ENCODE data around the gene FAM219B. TPM values are rescaled to one million over a fixed set of nuclear protein-coding genes. Genes with fewer than 3 reads are reported as not detected.
"Not testable (repeated sequence)": the region's sequence is repeated elsewhere in the genome, so short reads cannot be mapped to it uniquely, and the experiment has no call there.

FAM219B gene
- total RNA-seq, 1 experiment from 2014 or later: 23.2 TPM

- peaks cover 12% of the 10 kb centered on the region for H3K4me1 ChIP-seq (replicated peaks)
- peaks cover 50% of the 10 kb centered on the region for H3K36me3 ChIP-seq
- H3K9me3 ChIP-seq (replicated peaks); H3K4me3 ChIP-seq; H3K27ac ChIP-seq; H3K27me3 ChIP-seq (replicated peaks); DNase-seq (ENCODE audit: low read depth in 1 of 2, low spot score in 2 of 2): not testable (repeated sequence)
Measured at GRCh38 chr15:74894383-74894782, 12.3 kb downstream of the FAM219B start.

GRCh38 chr15:74893627-74894026, 13.0 kb downstream of the FAM219B start:
- no peaks in the 10 kb centered on the region for H3K27me3 ChIP-seq (replicated peaks)

GRCh38 chr15:74892931-74893330, 13.7 kb downstream of the FAM219B start:
- no peaks in the 10 kb centered on the region for H3K9me3 ChIP-seq (replicated peaks)
- H3K36me3 ChIP-seq: peaks cover 44% of the 10 kb centered on the region
- H3K4me3 ChIP-seq: no peak overlapping the region
- no peak overlapping the region for H3K27ac ChIP-seq
- H3K4me1 ChIP-seq (replicated peaks): peaks cover 13% of the 10 kb centered on the region
- no peaks in the 10 kb centered on the region for H3K27me3 ChIP-seq (replicated peaks)
- DNase-seq (ENCODE audit: low read depth in 1 of 2, low spot score in 2 of 2): no peak

More at GRCh38 chr15:74893627-74894026, 13.0 kb downstream of the FAM219B start:
- H3K4me1 ChIP-seq (replicated peaks): peaks cover 13% of the 10 kb centered on the region
- H3K9me3 ChIP-seq (replicated peaks): no peaks in the 10 kb centered on the region
- no peak for DNase-seq (ENCODE audit: low read depth in 1 of 2, low spot score in 2 of 2)
- no peak overlapping the region for H3K27ac ChIP-seq
- H3K4me3 ChIP-seq: no peak overlapping the region
- peaks cover 46% of the 10 kb centered on the region for H3K36me3 ChIP-seq

- no peak for DNase-seq (ENCODE audit: low read depth in 1 of 2, low spot score in 2 of 2)
- H3K4me3 ChIP-seq: no peak overlapping the region
Measured at GRCh38 chr15:74892313-74892712, 14.3 kb downstream of the FAM219B start.

GRCh38 chr15:74891469-74891868, 15.2 kb downstream of the FAM219B start:
- H3K27me3 ChIP-seq (replicated peaks): no peaks in the 10 kb centered on the region
- H3K4me1 ChIP-seq (replicated peaks): peaks cover 13% of the 10 kb centered on the region
- no peaks in the 10 kb centered on the region for H3K9me3 ChIP-seq (replicated peaks)
- H3K27ac ChIP-seq: no peak overlapping the region
- no peak for DNase-seq (ENCODE audit: low read depth in 1 of 2, low spot score in 2 of 2)
- peaks cover 35% of the 10 kb centered on the region for H3K36me3 ChIP-seq
- H3K4me3 ChIP-seq: no peak overlapping the region

More at GRCh38 chr15:74892313-74892712, 14.3 kb downstream of the FAM219B start:
- Histone ChIP-seq H3K27me3 (replicated peaks) (no peaks in the 10 kb centered on the region), H3K27ac (no peak overlapping the region), H3K9me3 (replicated peaks) (no peaks in the 10 kb centered on the region), H3K4me1 (replicated peaks) (peaks cover 13% of the 10 kb centered on the region), H3K36me3 (peaks cover 41% of the 10 kb centered on the region)

- Histone ChIP-seq H3K9me3 (replicated peaks) (no peaks in the 10 kb centered on the region), H3K27ac (no peak overlapping the region)
Measured at GRCh38 chr15:74890665-74890960, 16.0 kb downstream of the FAM219B start.

GRCh38 chr15:74889883-74890664, 16.6 kb downstream of the FAM219B start, which contains the start of gene MPI:
MPI (plus strand) TSS chr15:74890042; CDS start chr15:74890074, 32 bp downstream.
- H3K36me3 ChIP-seq: peaks cover 32% of the 10 kb centered on the region
- peak; percentile 64 to 83 for DNase-seq (ENCODE audit: low read depth in 1 of 2, low spot score in 2 of 2)
- H3K27me3 ChIP-seq (replicated peaks): no peaks in the 10 kb centered on the region

More at GRCh38 chr15:74890665-74890960, 16.0 kb downstream of the FAM219B start:
- DNase-seq (ENCODE audit: low read depth in 1 of 2, low spot score in 2 of 2): no peak
- Histone ChIP-seq H3K4me1 (replicated peaks) (peaks cover 13% of the 10 kb centered on the region), H3K4me3 (peak overlapping the region; percentile 63), H3K36me3 (peaks cover 32% of the 10 kb centered on the region), H3K27me3 (replicated peaks) (no peaks in the 10 kb centered on the region)

GRCh38 chr15:74889390-74889882, 17.2 kb downstream of the FAM219B start:
- H3K27ac ChIP-seq: no peak overlapping the region
- no peaks in the 10 kb centered on the region for H3K27me3 ChIP-seq (replicated peaks)
- peaks cover 32% of the 10 kb centered on the region for H3K36me3 ChIP-seq
- peak overlapping the region; percentile 63 for H3K4me3 ChIP-seq
- no peaks in the 10 kb centered on the region for H3K9me3 ChIP-seq (replicated peaks)
- DNase-seq (ENCODE audit: low read depth in 1 of 2, low spot score in 2 of 2): no peak
- peaks cover 21% of the 10 kb centered on the region for H3K4me1 ChIP-seq (replicated peaks)

More at GRCh38 chr15:74889883-74890664, 16.6 kb downstream of the FAM219B start, which contains the start of gene MPI:
- peaks cover 14% of the 10 kb centered on the region for H3K4me1 ChIP-seq (replicated peaks)
- H3K4me3 ChIP-seq: peak within 1 kb of the TSS; percentile 63
- no peaks in the 10 kb centered on the region for H3K9me3 ChIP-seq (replicated peaks)
- H3K27ac ChIP-seq: 0 out of 2 replicates have a peak within 1 kb of the TSS, but pooled peaks have one; percentile 0

- DNase-seq (ENCODE audit: low read depth in 1 of 2, low spot score in 2 of 2): no peak
- Histone ChIP-seq H3K9me3 (replicated peaks) (no peaks in the 10 kb centered on the region), H3K27ac (no peak overlapping the region), H3K4me1 (replicated peaks) (peaks cover 28% of the 10 kb centered on the region), H3K27me3 (replicated peaks) (no peaks in the 10 kb centered on the region), H3K36me3 (peaks cover 32% of the 10 kb centered on the region), H3K4me3 (no peak overlapping the region)
Measured at GRCh38 chr15:74888716-74889115, 17.9 kb downstream of the FAM219B start.

GRCh38 chr15:74887537-74888193, 19.0 kb downstream of the FAM219B start:
- not testable (repeated sequence) for DNase-seq (ENCODE audit: low read depth in 1 of 2, low spot score in 2 of 2); H3K9me3 ChIP-seq (replicated peaks); H3K27me3 ChIP-seq (replicated peaks); H3K4me3 ChIP-seq; H3K27ac ChIP-seq
- Histone ChIP-seq H3K36me3 (peaks cover 24% of the 10 kb centered on the region), H3K4me1 (replicated peaks) (peaks cover 28% of the 10 kb centered on the region)

GRCh38 chr15:74885461-74885860, 21.2 kb downstream of the FAM219B start:
- DNase-seq (ENCODE audit: low read depth in 1 of 2, low spot score in 2 of 2): no peak
- Histone ChIP-seq H3K36me3 (peaks cover 7% of the 10 kb centered on the region; the same call in 1 of the 2 replicates), H3K27ac (no peak overlapping the region), H3K27me3 (replicated peaks) (no peaks in the 10 kb centered on the region), H3K9me3 (replicated peaks) (no peaks in the 10 kb centered on the region), H3K4me3 (no peak overlapping the region), H3K4me1 (replicated peaks) (peaks cover 23% of the 10 kb centered on the region)

- H3K27ac ChIP-seq: no peak overlapping the region
- no peaks in the 10 kb centered on the region for H3K36me3 ChIP-seq
- H3K4me3 ChIP-seq: no peak overlapping the region
- H3K27me3 ChIP-seq (replicated peaks): no peaks in the 10 kb centered on the region
- peaks cover 19% of the 10 kb centered on the region for H3K4me1 ChIP-seq (replicated peaks)
- no peaks in the 10 kb centered on the region for H3K9me3 ChIP-seq (replicated peaks)
- no peak for DNase-seq (ENCODE audit: low read depth in 1 of 2, low spot score in 2 of 2)
Measured at GRCh38 chr15:74884428-74885223, 22.0 kb downstream of the FAM219B start.

- DNase-seq (ENCODE audit: low read depth in 1 of 2, low spot score in 2 of 2): no peak
- Histone ChIP-seq H3K4me3 (no peak overlapping the region), H3K9me3 (replicated peaks) (no peaks in the 10 kb centered on the region), H3K36me3 (no peaks in the 10 kb centered on the region), H3K4me1 (replicated peaks) (peaks cover 16% of the 10 kb centered on the region), H3K27ac (no peak overlapping the region), H3K27me3 (replicated peaks) (no peaks in the 10 kb centered on the region)
Measured at GRCh38 chr15:74882528-74882927, 24.1 kb downstream of the FAM219B start.
